CD4-positive, alpha-beta T cell treated with Interleukin-6 for 4 hours (primary cell): ENCODE data around the gene UBE2E2.

Experiments
- DNase-seq: peaks from one replicate; pipeline ENCODE4 v3.0.0-alpha.2; 2020; ENCODE audit warnings: mixed read lengths

Gene UBE2E2

GRCh38 chr3:23396746-23397145 lies 193.6 kb downstream of the UBE2E2 start:
- DNase-seq: no peak

- DNase-seq: no peak
Measured at GRCh38 chr3:23399221-23399620, 196.1 kb downstream of the UBE2E2 start.

GRCh38 chr3:23402728-23403492 lies 199.8 kb downstream of the UBE2E2 start:
- DNase-seq: no peak

- no peak for DNase-seq
Measured at GRCh38 chr3:23404246-23404645, 201.1 kb downstream of the UBE2E2 start.

GRCh38 chr3:23405081-23405480 lies 202.0 kb downstream of the UBE2E2 start:
- DNase-seq: no peak

- DNase-seq: no peak
Measured at GRCh38 chr3:23406601-23407000, 203.5 kb downstream of the UBE2E2 start.

GRCh38 chr3:23418026-23418425 lies 214.9 kb downstream of the UBE2E2 start:
- DNase-seq: no peak

- no peak for DNase-seq
Measured at GRCh38 chr3:23421811-23422516, 218.8 kb downstream of the UBE2E2 start.

- no peak for DNase-seq
Measured at GRCh38 chr3:23422517-23422851, 219.4 kb downstream of the UBE2E2 start.

GRCh38 chr3:23425410-23425809 lies 222.3 kb downstream of the UBE2E2 start:
- DNase-seq: no peak

- DNase-seq: no peak
Measured at GRCh38 chr3:23430781-23431398, 227.8 kb downstream of the UBE2E2 start.

- DNase-seq: no peak
Measured at GRCh38 chr3:23431764-23432163, 228.6 kb downstream of the UBE2E2 start.

- no peak for DNase-seq
Measured at GRCh38 chr3:23435318-23435717, 232.2 kb downstream of the UBE2E2 start.

- no peak for DNase-seq
Measured at GRCh38 chr3:23435904-23436303, 232.8 kb downstream of the UBE2E2 start.

GRCh38 chr3:23437484-23438145 lies 234.5 kb downstream of the UBE2E2 start:
- DNase-seq: no peak

GRCh38 chr3:23438657-23439056 lies 235.5 kb downstream of the UBE2E2 start:
- no peak for DNase-seq

GRCh38 chr3:23439080-23439479 lies 236.0 kb downstream of the UBE2E2 start:
- DNase-seq: no peak

GRCh38 chr3:23440416-23441294 lies 237.5 kb downstream of the UBE2E2 start:
- no peak for DNase-seq

GRCh38 chr3:23442598-23443383 lies 239.7 kb downstream of the UBE2E2 start:
- peak; percentile 7 for DNase-seq

GRCh38 chr3:23444386-23444785 lies 241.3 kb downstream of the UBE2E2 start:
- no peak for DNase-seq

- DNase-seq: no peak
Measured at GRCh38 chr3:23446301-23446700, 243.2 kb downstream of the UBE2E2 start.
